HG03354 (cell line): ENCODE data around the gene DHDH.
A peak's percentile ranks its signal among the peaks of the same experiment; 100 is the strongest.
"Not testable (repeated sequence)": the region's sequence is repeated elsewhere in the genome, so short reads cannot be mapped to it uniquely, and the experiment has no call there.

Experiments
- ATAC-seq: cut with Tn5 transposase; IDR thresholded peaks from one replicate; pipeline ENCODE4 v1.9.1; 2021; ENCODE audit warnings: mild to moderate bottlenecking; ENCODE audit not compliant: unreplicated experiment, poor library complexity, severe bottlenecking

DHDH gene

GRCh38 chr19:48933382-48933932, at the start of gene DHDH:
Gene DHDH, plus strand, starts transcription at chr19:48933699. Its CDS starts 23 bp downstream, at chr19:48933722.
- ATAC-seq: no peak

GRCh38 chr19:48883726-48884125, 49.8 kb upstream of the DHDH start:
- no peak for ATAC-seq

- ATAC-seq: no peak
Observed at GRCh38 chr19:48887861-48888612, 45.5 kb upstream of the DHDH start.

DNA sequence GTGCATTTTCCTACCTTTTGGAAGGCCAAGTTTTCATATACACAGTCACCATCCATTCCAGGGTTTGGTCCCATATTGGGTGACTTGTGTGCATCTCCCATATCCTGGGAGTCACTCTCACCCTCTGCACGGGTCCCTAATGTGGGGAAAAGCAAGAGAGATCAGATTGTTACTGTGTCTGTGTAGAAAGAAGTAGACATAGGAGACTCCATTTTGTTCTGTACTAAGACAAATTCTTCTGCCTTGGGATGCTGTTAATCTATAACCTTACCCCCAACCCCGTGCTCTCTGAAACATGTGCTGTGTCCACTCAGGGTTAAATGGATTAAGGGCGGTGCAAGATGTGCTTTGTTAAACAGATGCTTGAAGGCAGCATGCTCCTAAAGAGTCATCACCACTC, 44.0 kb upstream of the DHDH start:
- ATAC-seq: not testable (repeated sequence)

- ATAC-seq: no peak
Observed at GRCh38 chr19:48890551-48890950, 42.9 kb upstream of the DHDH start.

DNA sequence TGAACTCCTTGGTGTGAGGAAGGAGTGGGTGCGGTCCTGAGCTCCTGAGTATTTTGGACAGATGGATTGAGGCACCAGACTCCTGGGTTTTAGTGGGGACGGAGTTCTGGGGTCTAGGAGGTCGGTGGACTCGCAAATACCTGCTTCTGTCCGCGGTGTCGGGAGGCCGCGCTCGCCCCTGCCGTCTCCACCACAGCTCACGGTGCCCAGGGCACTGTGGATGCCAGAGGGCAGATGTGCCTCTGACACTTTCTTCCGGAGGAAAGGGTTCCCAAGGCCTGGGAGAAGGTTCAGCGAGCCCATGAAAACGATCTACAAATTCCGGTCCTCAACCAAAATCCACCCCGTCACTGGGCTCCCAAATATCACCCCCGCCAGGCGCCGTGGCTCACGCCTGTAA, 38.3 kb upstream of the DHDH start:
- no peak for ATAC-seq

GRCh38 chr19:48896191-48896720, 37.2 kb upstream of the DHDH start:
- ATAC-seq: no peak

DNA sequence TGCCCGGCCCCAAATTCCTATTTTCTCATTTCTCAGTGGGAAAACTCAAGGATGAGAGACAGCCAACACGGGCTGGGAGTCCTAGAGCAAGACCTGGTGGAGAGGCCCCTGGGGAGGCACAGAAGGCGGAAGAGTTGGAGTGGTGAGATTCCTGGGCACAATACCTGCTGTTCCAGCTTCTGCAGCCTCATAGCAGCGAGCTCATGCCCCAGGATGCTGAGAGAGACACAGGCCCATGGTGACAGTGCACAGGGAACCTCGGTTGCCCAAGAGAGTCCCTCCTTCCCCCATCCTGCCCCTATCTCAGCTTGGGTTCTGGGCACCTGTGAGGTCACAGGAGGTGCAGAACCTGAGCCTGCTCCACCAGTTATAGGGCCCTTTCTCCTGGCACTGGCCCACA, 36.3 kb upstream of the DHDH start:
- no peak for ATAC-seq

DNA sequence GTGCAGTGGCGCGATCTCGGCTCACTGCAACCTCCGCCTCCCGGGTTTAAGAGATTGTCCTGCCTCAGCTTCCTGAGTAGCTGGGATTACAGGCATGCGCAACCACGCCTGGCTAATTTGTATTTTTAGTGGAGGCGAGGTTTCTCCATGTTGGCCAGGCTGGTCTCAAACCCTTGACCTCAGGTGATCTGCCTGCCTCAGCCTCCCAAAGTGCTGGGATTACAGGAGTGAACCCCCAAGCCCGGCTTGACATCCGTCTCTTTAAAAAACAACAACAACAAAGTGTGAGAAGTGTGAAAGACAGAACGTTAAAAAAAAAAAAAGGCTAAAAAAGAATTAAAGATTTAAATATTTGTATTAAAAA, 34.1 kb upstream of the DHDH start:
- not testable (repeated sequence) for ATAC-seq

- peak; percentile 94 for ATAC-seq
Observed at GRCh38 chr19:48899781-48900476, 33.6 kb upstream of the DHDH start, which contains the start of gene NUCB1. Gene NUCB1, plus strand, starts transcription at chr19:48900312. Its CDS starts 485 bp downstream, at chr19:48900797.

DNA sequence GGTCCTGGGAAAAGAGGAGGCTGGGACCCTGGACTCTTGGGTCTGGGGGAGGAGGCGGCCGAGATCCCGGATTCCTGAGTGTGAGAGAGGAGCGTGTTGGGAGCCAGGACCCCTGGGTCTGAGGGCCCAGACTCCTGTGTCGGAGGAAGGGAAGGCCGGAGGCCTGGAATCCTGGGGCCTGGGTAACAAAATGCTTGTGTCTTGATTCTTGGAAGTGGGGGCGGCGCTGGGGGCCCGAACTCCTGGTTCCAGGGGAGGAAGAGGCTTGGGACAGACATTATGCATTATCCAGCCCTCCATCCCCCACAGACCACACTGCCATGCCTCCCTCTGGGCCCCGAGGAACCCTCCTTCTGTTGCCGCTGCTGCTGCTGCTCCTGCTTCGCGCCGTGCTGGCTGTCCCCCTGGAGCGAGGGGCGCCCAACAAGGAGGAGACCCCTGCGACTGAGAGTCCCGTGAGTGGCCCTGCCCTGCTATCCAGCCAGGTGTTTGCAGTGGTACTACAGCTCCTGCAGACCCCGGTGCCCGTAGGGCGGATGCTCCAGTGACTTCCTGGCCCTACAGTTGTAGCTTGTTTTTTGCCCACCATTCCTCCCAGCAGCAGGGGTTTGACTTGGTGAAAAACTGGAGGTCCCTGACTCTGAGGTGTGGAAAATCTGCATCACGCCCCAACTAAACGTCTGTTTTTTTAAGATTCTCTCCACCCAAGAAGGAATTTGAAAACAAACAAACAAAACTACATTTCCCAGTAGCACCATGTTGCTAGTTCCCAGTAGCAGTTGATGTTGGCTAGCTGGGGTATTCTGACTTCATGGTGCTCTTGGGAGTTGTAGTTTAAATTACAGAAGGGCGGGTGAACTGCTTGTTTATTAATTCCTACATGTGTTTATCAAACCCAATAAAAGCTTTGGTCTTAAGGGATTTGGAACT, 32.8 kb upstream of the DHDH start:
- no peak for ATAC-seq

- not testable (repeated sequence) for ATAC-seq
Observed at GRCh38 chr19:48902291-48902690, 31.2 kb upstream of the DHDH start.

- not testable (repeated sequence) for ATAC-seq
Observed at GRCh38 chr19:48903788-48904187, 29.7 kb upstream of the DHDH start.

- ATAC-seq: no peak
Observed at GRCh38 chr19:48905664-48906063, 27.8 kb upstream of the DHDH start.

GRCh38 chr19:48906324-48906723, 27.2 kb upstream of the DHDH start:
- ATAC-seq: no peak

DNA sequence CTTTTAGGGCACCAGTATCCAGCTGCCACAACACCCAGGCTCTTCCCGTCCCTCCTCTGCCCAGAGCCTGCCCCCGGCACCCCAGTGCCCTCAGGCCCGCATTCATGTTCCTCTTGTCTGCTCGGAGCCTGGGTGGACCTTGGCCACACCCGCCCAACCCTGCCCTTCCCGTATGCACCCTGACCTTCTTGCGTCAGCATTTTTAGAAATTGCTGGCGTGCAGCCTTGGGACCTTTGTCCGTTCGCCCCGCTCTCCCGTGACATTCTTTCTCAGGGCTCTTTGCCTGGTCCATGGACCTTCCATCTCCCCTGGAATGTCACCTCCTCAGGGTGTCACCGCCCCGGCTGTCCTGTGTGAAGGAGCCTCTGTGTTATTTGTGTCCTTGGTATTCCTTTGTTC, 25.8 kb upstream of the DHDH start:
- no peak for ATAC-seq

GRCh38 chr19:48909424-48910077, 23.9 kb upstream of the DHDH start:
- ATAC-seq: not testable (repeated sequence)

DNA sequence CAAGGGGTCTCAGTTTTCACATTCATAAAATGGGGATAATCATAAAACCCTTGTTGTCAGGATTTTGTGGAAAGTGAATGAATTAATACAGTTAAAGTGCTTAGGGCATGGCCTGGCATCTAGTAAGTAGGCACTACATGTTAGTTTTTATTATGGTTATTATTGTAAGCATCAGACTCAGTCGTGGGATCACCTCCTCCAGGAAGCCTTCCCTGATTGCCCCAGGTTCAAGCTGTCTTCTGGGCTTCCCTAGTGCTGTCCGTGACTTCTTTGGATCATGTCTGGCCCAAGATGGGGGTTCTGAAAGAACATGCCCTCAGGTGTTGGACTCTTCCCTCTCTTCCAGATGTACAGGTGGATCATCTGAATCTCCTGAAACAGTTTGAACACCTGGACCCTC, 22.7 kb upstream of the DHDH start:
- ATAC-seq: no peak
